Measurements from ENCODE around the gene ANO1. TPM values are rescaled to one million over a fixed set of nuclear protein-coding genes. Genes with fewer than 3 reads are reported as not detected.

The ANO1 gene
- polyA plus RNA-seq, 6 donors from 2014 or later, result not detected

DNA sequence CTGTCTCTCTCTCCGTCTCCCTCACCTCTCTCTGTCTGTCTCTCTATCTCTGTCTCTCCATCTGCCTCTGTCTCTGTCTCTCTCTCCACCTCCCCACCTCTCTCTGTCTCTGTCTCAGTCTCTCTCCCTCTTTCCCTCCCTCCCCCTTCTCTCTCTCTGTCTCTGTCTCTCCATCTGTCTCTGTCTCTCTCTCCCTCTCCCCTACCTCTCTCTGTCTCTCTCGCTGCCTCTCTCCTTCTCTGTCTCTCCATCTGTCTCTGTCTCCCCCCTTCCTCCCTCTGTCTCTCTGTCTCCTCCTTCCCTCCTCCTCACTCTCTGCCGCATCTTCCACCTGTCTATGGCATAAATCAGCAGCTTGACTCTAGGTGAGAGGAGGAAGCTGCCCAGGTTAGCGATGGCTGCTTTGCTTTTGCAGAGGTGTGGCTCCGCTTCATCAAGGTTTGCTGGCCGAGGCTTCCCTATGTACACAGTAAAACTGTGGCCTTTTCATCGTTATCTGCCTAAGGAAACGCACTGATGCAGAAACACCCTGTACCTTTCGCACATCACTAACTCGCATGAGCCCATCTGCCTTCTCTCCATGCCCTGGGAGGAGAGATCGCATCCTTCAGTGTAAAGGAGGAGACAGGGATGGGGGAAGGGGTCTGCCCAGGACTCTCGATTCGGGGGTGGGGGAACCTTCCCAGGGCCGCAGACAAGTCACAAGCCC, 44.5 kb downstream of the ANO1 start:
- Mint-ChIP-seq H3K36me3 (peaks cover 0 to 20% of the 10 kb centered on the region in 2 donors), H3K27ac (no peak overlapping the region), H3K4me3 (no peak overlapping the region), H3K27me3 (peaks cover 15 to 47% (median 27%) of the 10 kb centered on the region in 3 donors), H3K9me3 (peaks cover 0 to 29% (median 5%) of the 10 kb centered on the region in 7 donors), H3K4me1 (peaks cover 0 to 16% (median 0%) of the 10 kb centered on the region in 3 donors)
- DNase-seq, result no peak
- ATAC-seq (ENCODE audit: low read depth in 2 of 2), result no peak

DNA sequence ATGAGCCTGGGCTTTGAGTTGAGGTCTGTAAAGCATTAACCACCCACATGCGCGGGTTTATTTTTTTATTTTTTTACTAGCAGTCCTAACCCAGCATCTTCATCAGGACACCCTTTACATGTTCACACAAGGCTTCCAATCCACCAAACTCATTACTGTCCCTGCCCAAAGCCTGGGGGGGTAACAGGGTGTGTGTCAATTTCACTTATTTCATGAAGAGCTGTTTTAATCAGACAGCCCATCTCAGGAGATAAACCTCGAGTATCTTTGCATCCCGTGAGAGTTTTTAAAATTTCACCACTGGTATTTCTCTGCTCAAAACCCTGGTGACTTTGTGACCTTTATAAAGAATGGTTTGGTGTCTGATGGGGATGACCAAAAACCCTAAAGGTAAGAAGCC, 45.6 kb downstream of the ANO1 start:
- Mint-ChIP-seq H3K36me3 (peaks cover 0 to 12% of the 10 kb centered on the region in 2 donors), H3K4me1 (peaks cover 0 to 16% (median 0%) of the 10 kb centered on the region in 3 donors), H3K27ac (no peak overlapping the region), H3K9me3 (peaks cover 0 to 23% (median 4%) of the 10 kb centered on the region in 7 donors), H3K27me3 (peaks cover 10 to 36% (median 19%) of the 10 kb centered on the region in 3 donors), H3K4me3 (no peak overlapping the region)
- ATAC-seq (ENCODE audit: low read depth in 2 of 2), result no peak
- DNase-seq, result no peak

- H3K36me3 Mint-ChIP-seq, result peaks cover 0 to 9% of the 10 kb centered on the region in 2 donors
- H3K4me1 Mint-ChIP-seq, result peaks cover 0 to 13% (median 0%) of the 10 kb centered on the region in 3 donors
- peaks cover 0 to 18% (median 2%) of the 10 kb centered on the region in 7 donors for H3K9me3 Mint-ChIP-seq
- no peak for DNase-seq
- no peak for ATAC-seq (ENCODE audit: low read depth in 2 of 2)
- no peak overlapping the region for H3K4me3 Mint-ChIP-seq
- H3K27ac Mint-ChIP-seq, result no peak overlapping the region
- peaks cover 8 to 28% (median 13%) of the 10 kb centered on the region in 3 donors for H3K27me3 Mint-ChIP-seq
These were observed 46.3 kb downstream of the ANO1 start for GRCh38 chr11:70124321-70125000.

DNA sequence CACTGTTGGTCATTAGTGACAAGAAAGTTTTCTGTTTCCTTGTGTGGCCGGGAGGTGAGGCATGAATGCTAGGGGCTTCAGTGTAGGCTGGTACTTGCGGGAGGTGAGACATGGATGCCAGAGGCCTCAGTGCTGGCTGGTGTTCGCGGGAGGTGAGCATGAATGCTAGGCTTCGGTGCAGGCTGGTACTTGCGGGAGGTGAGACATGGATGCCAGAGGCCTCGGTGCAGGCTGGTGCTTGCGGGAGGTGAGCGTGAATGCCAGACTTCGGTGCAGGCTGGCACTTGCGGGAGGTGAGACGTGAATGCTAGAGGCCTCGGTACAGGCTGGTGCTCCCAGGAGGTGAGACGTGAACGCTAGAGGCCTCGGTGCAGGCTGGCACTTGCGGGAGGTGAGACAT, 48.4 kb downstream of the ANO1 start:
- Mint-ChIP-seq H3K4me3 (no peak overlapping the region), H3K4me1 (peaks cover 0 to 9% (median 0%) of the 10 kb centered on the region in 3 donors), H3K27ac (no peak overlapping the region), H3K36me3 (peaks cover 0 to 9% of the 10 kb centered on the region in 2 donors), H3K27me3 (peaks cover 6 to 15% (median 7%) of the 10 kb centered on the region in 3 donors), H3K9me3 (peaks cover 0 to 10% (median 0%) of the 10 kb centered on the region in 7 donors)
- ATAC-seq (ENCODE audit: low read depth in 2 of 2) (no peak), DNase-seq (no peak)

DNA sequence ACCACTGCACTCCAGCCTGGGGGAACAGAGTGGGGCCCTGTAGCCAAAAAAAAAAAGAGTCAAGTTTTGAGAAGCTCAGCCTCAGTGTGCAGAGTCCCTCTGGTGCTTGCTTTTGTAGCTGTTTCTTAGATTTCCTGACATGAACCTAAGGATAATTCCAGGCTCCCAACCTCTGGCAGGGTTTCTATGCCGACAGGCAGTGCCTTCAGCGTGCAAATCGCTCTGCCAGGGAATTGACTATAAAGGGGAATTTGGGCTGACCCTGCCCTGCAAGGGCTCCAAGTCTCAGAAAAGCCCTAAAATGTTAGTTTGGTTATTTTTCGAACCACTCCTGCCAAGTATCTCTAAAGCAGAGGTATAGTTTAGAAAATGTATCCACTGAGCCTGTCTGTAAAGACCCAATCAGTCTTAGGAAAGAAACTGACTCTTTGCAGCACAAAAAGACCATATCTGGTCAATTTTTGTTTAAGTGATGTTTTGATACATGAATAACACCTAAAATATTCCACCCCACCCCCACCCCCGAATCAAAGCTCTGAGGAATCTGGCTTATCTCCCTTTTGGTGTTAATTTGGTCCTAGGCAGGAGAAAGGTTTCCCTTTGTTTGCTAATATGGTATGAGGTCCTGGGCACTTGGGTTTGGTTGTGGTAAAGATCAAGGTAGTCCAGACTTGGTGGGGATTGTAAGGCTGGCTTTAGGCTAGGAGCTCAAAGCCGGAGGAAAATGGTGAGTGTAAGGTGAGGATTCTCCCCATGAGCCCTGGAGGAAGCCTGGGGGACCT, 49.7 kb downstream of the ANO1 start:
- H3K36me3 Mint-ChIP-seq, result peaks cover 0 to under 1% of the 10 kb centered on the region in 2 donors
- peaks cover 1 to 11% (median 6%) of the 10 kb centered on the region in 3 donors for H3K27me3 Mint-ChIP-seq
- no peaks in the 10 kb centered on the region for H3K4me1 Mint-ChIP-seq
- DNase-seq, result no peak
- ATAC-seq (ENCODE audit: low read depth in 2 of 2), result no peak
- H3K9me3 Mint-ChIP-seq, result no peaks in the 10 kb centered on the region
- peak overlapping the region in 1 of 8 donors; percentile 19 for H3K4me3 Mint-ChIP-seq
- no peak overlapping the region for H3K27ac Mint-ChIP-seq

GRCh38 chr11:70128435-70128906, 50.4 kb downstream of the ANO1 start:
- Mint-ChIP-seq H3K27ac (no peak overlapping the region), H3K36me3 (no peaks in the 10 kb centered on the region), H3K9me3 (no peaks in the 10 kb centered on the region), H3K27me3 (peaks cover 0 to 15% (median 6%) of the 10 kb centered on the region in 3 donors), H3K4me3 (no peak overlapping the region), H3K4me1 (no peaks in the 10 kb centered on the region)
- no peak for DNase-seq
- no peak for ATAC-seq (ENCODE audit: low read depth in 2 of 2)

DNA sequence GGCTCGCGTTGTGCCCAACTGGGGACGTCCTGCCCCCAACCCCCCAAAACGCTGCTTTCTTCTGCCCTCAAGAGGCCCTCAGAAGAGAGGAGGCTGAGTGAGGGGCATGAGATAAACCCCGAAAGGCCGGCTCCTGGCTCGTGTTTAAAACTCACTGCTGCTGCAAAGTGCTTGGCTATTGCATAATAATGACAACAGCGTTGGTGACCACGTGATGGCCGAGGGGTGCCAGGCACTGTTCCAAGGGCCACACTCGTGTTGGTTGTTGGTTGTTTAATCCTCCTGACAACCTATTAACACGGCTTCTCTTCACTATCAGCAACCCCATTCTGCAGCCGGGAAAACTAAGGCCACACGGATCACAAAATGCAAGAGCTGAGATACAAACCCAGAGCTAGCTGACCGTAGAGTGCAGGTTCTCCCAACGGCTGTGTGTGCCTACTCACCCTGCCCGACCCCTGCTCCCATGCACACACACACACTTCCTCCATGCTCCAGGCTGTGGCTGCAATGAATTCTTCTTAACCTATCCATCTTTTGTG, 51.0 kb downstream of the ANO1 start:
- DNase-seq, result no peak
- Mint-ChIP-seq H3K4me1 (no peaks in the 10 kb centered on the region), H3K4me3 (peak overlapping the region in 1 of 8 donors; percentile 32), H3K27ac (no peak overlapping the region), H3K27me3 (peaks cover 0 to 13% (median 1%) of the 10 kb centered on the region in 3 donors), H3K9me3 (no peaks in the 10 kb centered on the region), H3K36me3 (no peaks in the 10 kb centered on the region)
- no peak for ATAC-seq (ENCODE audit: low read depth in 2 of 2)

DNA sequence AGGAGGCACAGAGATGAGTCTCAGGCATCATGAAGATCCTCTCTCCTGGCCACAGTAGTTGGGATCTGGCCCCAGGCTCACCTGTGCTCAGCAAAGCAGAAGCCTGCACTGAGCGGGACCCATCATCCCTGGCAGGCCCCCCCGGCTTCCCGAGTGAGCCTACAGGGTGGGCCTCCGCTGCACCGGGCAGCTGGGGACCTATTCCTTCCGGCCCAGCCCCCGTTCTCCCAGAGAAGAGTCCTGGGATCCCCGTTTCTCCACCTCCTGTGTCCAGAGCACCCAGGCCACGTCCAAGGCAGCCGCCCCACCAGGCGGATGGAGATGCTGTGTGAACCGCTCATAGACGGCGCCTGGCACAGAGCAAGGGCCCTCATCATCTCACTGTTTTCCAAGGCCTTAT, 52.5 kb downstream of the ANO1 start:
- DNase-seq (no peak), ATAC-seq (ENCODE audit: low read depth in 2 of 2) (no peak)
- Mint-ChIP-seq H3K9me3 (no peaks in the 10 kb centered on the region), H3K4me3 (no peak overlapping the region), H3K36me3 (no peaks in the 10 kb centered on the region), H3K4me1 (no peaks in the 10 kb centered on the region), H3K27me3 (peaks cover 0 to 8% (median 0%) of the 10 kb centered on the region in 3 donors), H3K27ac (no peak overlapping the region)

DNA sequence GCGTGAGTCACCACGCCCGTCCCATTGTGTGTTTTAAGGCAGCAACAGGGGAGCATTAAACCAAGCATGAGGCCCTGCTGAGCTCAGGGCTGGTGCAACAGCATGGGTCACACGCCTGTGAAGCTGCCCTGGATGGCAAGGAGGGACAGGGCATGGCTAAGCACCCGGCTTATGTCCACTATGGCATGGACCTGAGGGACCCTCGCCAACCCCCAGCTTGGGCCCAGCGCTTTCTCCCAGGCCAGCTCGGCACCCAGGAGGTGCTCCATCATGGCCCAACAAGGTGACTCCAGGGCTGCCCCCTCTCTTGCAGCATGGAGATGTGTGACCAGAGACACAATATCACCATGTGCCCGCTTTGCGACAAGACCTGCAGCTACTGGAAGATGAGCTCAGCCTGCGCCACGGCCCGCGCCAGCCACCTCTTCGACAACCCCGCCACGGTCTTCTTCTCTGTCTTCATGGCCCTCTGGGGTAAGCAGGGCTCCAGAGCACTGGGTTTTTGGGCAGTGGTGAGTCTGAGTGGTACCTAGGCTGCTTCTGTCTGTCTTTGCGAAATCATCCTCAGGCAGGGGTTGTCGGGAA, 53.6 kb downstream of the ANO1 start:
- H3K4me3 Mint-ChIP-seq, result no peak overlapping the region
- H3K4me1 Mint-ChIP-seq, result no peaks in the 10 kb centered on the region
- ATAC-seq (ENCODE audit: low read depth in 2 of 2) (no peak), DNase-seq (no peak)
- H3K36me3 Mint-ChIP-seq, result no peaks in the 10 kb centered on the region
- H3K27me3 Mint-ChIP-seq, result peaks cover 0 to 8% (median 0%) of the 10 kb centered on the region in 3 donors
- H3K27ac Mint-ChIP-seq, result no peak overlapping the region
- H3K9me3 Mint-ChIP-seq, result no peaks in the 10 kb centered on the region

GRCh38 chr11:70132641-70133040, 54.5 kb downstream of the ANO1 start:
- H3K27me3 Mint-ChIP-seq, result peaks cover 0 to 8% (median 0%) of the 10 kb centered on the region in 3 donors
- ATAC-seq (ENCODE audit: low read depth in 2 of 2), result no peak
- no peaks in the 10 kb centered on the region for H3K4me1 Mint-ChIP-seq
- no peak overlapping the region for H3K27ac Mint-ChIP-seq
- no peaks in the 10 kb centered on the region for H3K36me3 Mint-ChIP-seq
- H3K9me3 Mint-ChIP-seq, result no peaks in the 10 kb centered on the region
- H3K4me3 Mint-ChIP-seq, result no peak overlapping the region
- DNase-seq, result no peak

GRCh38 chr11:70133771-70134335, 55.7 kb downstream of the ANO1 start:
- DNase-seq, result no peak
- no peak overlapping the region for H3K27ac Mint-ChIP-seq
- no peaks in the 10 kb centered on the region for H3K4me1 Mint-ChIP-seq
- no peak for ATAC-seq (ENCODE audit: low read depth in 2 of 2)
- no peaks in the 10 kb centered on the region for H3K9me3 Mint-ChIP-seq
- no peak overlapping the region for H3K4me3 Mint-ChIP-seq
- H3K36me3 Mint-ChIP-seq, result no peaks in the 10 kb centered on the region
- H3K27me3 Mint-ChIP-seq, result peaks cover 0 to 13% (median 0%) of the 10 kb centered on the region in 3 donors

- ATAC-seq (ENCODE audit: low read depth in 2 of 2), result no peak
- H3K27ac Mint-ChIP-seq, result peak overlapping the region in 1 of 6 donors; percentile 70
- no peaks in the 10 kb centered on the region for H3K36me3 Mint-ChIP-seq
- peaks cover 0 to 19% (median 0%) of the 10 kb centered on the region in 3 donors for H3K27me3 Mint-ChIP-seq
- H3K4me3 Mint-ChIP-seq, result peak overlapping the region in 1 of 8 donors; percentile 29
- DNase-seq, result no peak
- H3K4me1 Mint-ChIP-seq, result no peaks in the 10 kb centered on the region
- no peaks in the 10 kb centered on the region for H3K9me3 Mint-ChIP-seq
These were observed 56.4 kb downstream of the ANO1 start for GRCh38 chr11:70134490-70134889.
